ENCODE measurements around the gene FMO3. TPM values are rescaled to one million over a fixed set of nuclear protein-coding genes. Genes with fewer than 3 reads are reported as not detected.

The FMO3 gene
- total and polyA plus RNA-seq, 9 donors, result 0.15 to 1.7 (median 0.68) TPM; not detected in 1

GRCh38 chr1:171155484-171155883, 64.8 kb downstream of the FMO3 start:
- no peak for DNase-seq
- intact Hi-C loops (cut with DNase I), result no loop called here
- TF ChIP-seq EP300 (IDR thresholded peaks at IDR 0.05), result no peak
- no peak for TF ChIP-seq CTCF (IDR thresholded peaks at IDR 0.05)
- no peak for TF ChIP-seq POLR2A (IDR thresholded peaks at IDR 0.05)
- Histone ChIP-seq H3K4me3 (no peak overlapping the region), H3K4me1 (ENCODE audit: insufficient read depth) (peaks cover 1% of the 10 kb centered on the region), H3K27me3 (no peaks in the 10 kb centered on the region), H3K27ac (no peak overlapping the region), H3K9me3 (no peaks in the 10 kb centered on the region), H3K36me3 (no peaks in the 10 kb centered on the region)

- H3K27ac ChIP-seq, result no peak overlapping the region
- no peaks in the 10 kb centered on the region for H3K36me3 ChIP-seq
- WGBS, 3 donors, result 81 to 86% (median 86%) methylated on average over 5 of the region's 5 CpGs
- H3K4me3 ChIP-seq, result no peak overlapping the region
- intact Hi-C loops (cut with DNase I), result no loop called here
- H3K4me1 ChIP-seq (ENCODE audit: insufficient read depth), result peaks cover 4% of the 10 kb centered on the region
- no peaks in the 10 kb centered on the region for H3K27me3 ChIP-seq
- no peak for TF ChIP-seq POLR2A (IDR thresholded peaks at IDR 0.05)
- no peak for TF ChIP-seq CTCF (IDR thresholded peaks at IDR 0.05)
- no peak for TF ChIP-seq EP300 (IDR thresholded peaks at IDR 0.05)
- no peak for DNase-seq
- no peaks in the 10 kb centered on the region for H3K9me3 ChIP-seq
Measured at GRCh38 chr1:171158096-171158495, 67.4 kb downstream of the FMO3 start.

GRCh38 chr1:171158551-171158950, 67.8 kb downstream of the FMO3 start:
- H3K9me3 ChIP-seq, result no peaks in the 10 kb centered on the region
- no peak overlapping the region for H3K4me3 ChIP-seq
- DNase-seq, result no peak
- no peak overlapping the region for H3K27ac ChIP-seq
- intact Hi-C loops (cut with DNase I), result no loop called here
- WGBS, 3 donors, result 88 to 97% (median 92%) methylated on average over 3 of the region's 3 CpGs
- H3K27me3 ChIP-seq, result no peaks in the 10 kb centered on the region
- no peak for TF ChIP-seq EP300 (IDR thresholded peaks at IDR 0.05)
- no peak for TF ChIP-seq POLR2A (IDR thresholded peaks at IDR 0.05)
- H3K4me1 ChIP-seq (ENCODE audit: insufficient read depth), result peaks cover 4% of the 10 kb centered on the region
- H3K36me3 ChIP-seq, result no peaks in the 10 kb centered on the region

- Histone ChIP-seq H3K27ac (no peak overlapping the region), H3K4me1 (ENCODE audit: insufficient read depth) (peaks cover 4% of the 10 kb centered on the region), H3K27me3 (no peaks in the 10 kb centered on the region), H3K9me3 (no peaks in the 10 kb centered on the region), H3K36me3 (no peaks in the 10 kb centered on the region), H3K4me3 (no peak overlapping the region)
- no peak for TF ChIP-seq CTCF (IDR thresholded peaks at IDR 0.05)
- no peak for TF ChIP-seq EP300 (IDR thresholded peaks at IDR 0.05)
- no peak for TF ChIP-seq POLR2A (IDR thresholded peaks at IDR 0.05)
- intact Hi-C loops (cut with DNase I), result no loop called here
- no peak for DNase-seq
- WGBS, 3 donors, result 20 to 27% (median 21%) methylated on average over 2 of the region's 2 CpGs
Measured at GRCh38 chr1:171159148-171159547, 68.4 kb downstream of the FMO3 start.

GRCh38 chr1:171160211-171160610, 69.5 kb downstream of the FMO3 start:
- H3K36me3 ChIP-seq, result no peaks in the 10 kb centered on the region
- 27 to 33% (median 27%) methylated on average over 3 of the region's 3 CpGs for WGBS, 3 donors
- TF ChIP-seq EP300 (IDR thresholded peaks at IDR 0.05), result no peak
- no peak for TF ChIP-seq CTCF (IDR thresholded peaks at IDR 0.05)
- TF ChIP-seq POLR2A (IDR thresholded peaks at IDR 0.05), result no peak
- no peaks in the 10 kb centered on the region for H3K27me3 ChIP-seq
- peaks cover 4% of the 10 kb centered on the region for H3K4me1 ChIP-seq (ENCODE audit: insufficient read depth)
- intact Hi-C loops (cut with DNase I), result no loop called here
- no peaks in the 10 kb centered on the region for H3K9me3 ChIP-seq
- peak overlapping the region in 1 of 2 donors; percentile 6 for H3K27ac ChIP-seq
- no peak overlapping the region for H3K4me3 ChIP-seq
- DNase-seq, result no peak

Data from ovary (tissue), 9 donors.